GM06990 (cell line): Measurements from ENCODE around the gene TOMM70.

Source experiments
- DNase-seq: peaks from one replicate; pipeline ENCODE4 v3.0.0-alpha.2; 2011; ENCODE audit not compliant: insufficient read length; ENCODE audit errors: extremely low read depth
- H3K27me3 ChIP-seq: replicated peaks from 2 replicates; pipeline ENCODE4 v1.6.0; 2011; ENCODE audit warnings: low read length; ENCODE audit not compliant: control insufficient read depth, insufficient read depth
- H3K36me3 ChIP-seq: 2 replicates; pipeline ENCODE4 v1.5.1; 2011; ENCODE audit warnings: low read length; ENCODE audit not compliant: control insufficient read depth, insufficient read depth
- H3K4me3 ChIP-seq: replicated peaks from 2 replicates; pipeline ENCODE4 v1.5.1; 2011; ENCODE audit warnings: low read depth, mild to moderate bottlenecking, control low read depth, low read length
- TF ChIP-seq, protein P1 (sequence below): IDR thresholded peaks from 2 replicates; pipeline ENCODE4 v1.5.1; 2011; ENCODE audit warnings: low read length, control low read depth, mild to moderate bottlenecking, inconsistent platforms; ENCODE audit not compliant: insufficient read depth, poor library complexity, severe bottlenecking

Gene TOMM70

DNA sequence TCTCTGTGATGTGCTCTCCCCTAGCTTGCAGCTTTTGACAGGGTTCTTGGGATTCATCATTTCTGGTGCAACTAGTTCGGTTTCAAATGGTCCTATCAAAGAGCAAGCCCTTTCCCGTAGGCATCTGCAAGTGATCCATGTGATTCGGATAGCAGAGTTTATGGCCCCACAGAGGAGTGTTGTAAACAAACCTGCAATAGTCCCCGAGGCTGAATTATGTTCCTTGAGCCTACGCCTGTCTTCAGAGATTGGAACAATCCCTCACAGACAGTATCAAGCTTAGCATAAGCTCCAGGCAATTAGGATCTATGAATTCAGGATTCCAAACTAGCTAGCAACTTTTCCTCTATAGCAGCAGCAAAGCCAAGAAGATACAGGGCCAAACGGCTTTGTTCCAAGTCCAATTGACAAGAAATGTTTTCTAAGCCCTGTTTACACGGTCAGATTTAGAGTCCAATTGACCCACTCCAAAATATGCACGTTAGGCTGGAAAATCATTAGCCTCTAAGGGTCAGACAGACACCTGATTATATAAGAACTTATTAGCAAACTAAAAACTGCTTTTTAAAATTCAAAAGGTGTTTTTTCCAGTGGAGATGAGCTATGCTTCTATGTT, 25.3 kb upstream of the TOMM70 start:
- no peak for DNase-seq
- Histone ChIP-seq H3K4me3 (no peak overlapping the region), H3K36me3 (no peaks in the 10 kb centered on the region), H3K27me3 (no peaks in the 10 kb centered on the region)
- TF ChIP-seq, protein P1, sequence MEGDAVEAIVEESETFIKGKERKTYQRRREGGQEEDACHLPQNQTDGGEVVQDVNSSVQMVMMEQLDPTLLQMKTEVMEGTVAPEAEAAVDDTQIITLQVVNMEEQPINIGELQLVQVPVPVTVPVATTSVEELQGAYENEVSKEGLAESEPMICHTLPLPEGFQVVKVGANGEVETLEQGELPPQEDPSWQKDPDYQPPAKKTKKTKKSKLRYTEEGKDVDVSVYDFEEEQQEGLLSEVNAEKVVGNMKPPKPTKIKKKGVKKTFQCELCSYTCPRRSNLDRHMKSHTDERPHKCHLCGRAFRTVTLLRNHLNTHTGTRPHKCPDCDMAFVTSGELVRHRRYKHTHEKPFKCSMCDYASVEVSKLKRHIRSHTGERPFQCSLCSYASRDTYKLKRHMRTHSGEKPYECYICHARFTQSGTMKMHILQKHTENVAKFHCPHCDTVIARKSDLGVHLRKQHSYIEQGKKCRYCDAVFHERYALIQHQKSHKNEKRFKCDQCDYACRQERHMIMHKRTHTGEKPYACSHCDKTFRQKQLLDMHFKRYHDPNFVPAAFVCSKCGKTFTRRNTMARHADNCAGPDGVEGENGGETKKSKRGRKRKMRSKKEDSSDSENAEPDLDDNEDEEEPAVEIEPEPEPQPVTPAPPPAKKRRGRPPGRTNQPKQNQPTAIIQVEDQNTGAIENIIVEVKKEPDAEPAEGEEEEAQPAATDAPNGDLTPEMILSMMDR: no peak

DNA sequence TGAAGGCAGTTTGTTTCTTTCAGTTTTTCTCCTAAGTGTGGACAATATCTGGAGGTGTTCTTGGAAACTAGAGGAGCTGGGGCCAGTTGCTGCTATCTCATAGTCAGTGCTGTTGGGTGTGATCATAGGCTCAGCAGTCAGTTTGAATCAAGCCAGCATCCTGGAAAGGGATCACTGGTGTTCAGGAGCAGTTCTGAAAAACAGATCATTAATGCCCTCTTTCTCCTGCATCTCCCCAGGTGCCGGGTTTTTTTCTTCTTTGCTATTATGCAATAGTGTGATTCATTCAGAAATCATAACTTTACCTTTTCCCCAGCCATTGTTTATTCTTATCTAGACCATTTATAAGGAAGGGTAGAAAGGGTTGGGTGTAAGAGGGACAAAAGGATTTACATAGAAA, 24.4 kb upstream of the TOMM70 start:
- Histone ChIP-seq H3K27me3 (no peaks in the 10 kb centered on the region), H3K4me3 (no peak overlapping the region), H3K36me3 (no peaks in the 10 kb centered on the region)
- no peak for DNase-seq
- TF ChIP-seq, protein P1: no peak

DNA sequence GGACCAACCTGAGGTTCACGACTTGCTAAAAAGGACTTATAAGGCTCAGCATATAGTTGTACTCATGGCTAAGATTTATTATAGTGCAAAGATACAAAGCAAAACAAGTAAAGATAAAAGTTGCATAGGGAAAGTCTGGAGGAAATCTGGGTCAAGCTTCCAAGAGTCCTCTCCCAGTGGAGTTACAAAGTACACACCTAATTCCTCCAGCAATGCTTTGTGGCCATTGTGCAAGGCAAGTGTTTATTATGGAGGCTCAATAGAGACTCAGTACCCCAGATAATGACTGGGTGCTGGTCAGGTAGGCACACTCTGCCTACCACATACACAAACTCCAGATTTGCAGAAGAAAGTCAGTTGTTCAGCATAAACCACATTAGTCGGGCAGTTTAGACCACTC, 23.4 kb upstream of the TOMM70 start:
- H3K4me3 ChIP-seq: no peak overlapping the region
- H3K27me3 ChIP-seq: no peaks in the 10 kb centered on the region
- TF ChIP-seq, protein P1: no peak
- no peaks in the 10 kb centered on the region for H3K36me3 ChIP-seq
- DNase-seq: no peak

DNA sequence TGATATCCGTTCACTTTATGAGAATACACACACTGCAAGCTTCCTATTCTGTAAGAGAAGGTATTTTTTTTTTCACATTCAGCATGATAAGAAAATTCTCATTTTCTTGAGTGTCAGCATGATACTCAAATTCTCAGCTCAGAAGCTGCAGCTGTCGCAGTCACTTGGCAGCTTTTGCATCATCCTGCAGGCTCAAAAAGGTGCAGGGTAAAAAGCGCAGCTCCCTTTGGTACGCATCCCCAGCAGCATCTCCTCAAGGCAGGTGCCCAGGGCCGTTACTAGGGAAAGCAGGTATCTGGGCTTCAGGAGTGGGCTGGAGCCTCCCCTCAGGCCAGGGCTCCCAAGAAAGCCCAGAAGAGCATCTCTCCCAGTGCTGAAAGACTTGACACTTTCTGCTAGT, 22.7 kb upstream of the TOMM70 start:
- DNase-seq: no peak
- TF ChIP-seq, protein P1: no peak
- Histone ChIP-seq H3K27me3 (no peaks in the 10 kb centered on the region), H3K4me3 (no peak overlapping the region), H3K36me3 (no peaks in the 10 kb centered on the region)

DNA sequence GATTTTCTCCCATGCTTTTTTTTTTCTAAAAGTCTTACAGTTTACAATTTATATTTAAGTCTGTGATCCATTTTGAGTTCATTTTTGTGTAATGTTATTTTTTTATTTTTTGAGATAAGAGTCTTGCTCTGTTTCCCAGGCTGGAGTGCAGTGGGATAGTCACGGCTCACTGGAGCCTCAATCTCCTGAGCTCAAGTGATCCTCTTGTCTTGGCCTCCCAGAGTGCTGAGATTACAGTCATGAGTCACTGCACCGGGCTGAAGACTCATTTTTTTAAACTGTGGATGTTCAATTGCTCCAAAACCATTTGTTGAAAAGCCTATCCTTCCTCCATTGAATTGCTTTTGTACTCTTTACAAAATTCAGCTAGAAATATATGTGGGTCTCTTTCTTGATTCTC, 20.0 kb upstream of the TOMM70 start:
- Histone ChIP-seq H3K4me3 (no peak overlapping the region), H3K27me3 (no peaks in the 10 kb centered on the region), H3K36me3 (no peaks in the 10 kb centered on the region)
- TF ChIP-seq, protein P1: no peak
- DNase-seq: no peak

DNA sequence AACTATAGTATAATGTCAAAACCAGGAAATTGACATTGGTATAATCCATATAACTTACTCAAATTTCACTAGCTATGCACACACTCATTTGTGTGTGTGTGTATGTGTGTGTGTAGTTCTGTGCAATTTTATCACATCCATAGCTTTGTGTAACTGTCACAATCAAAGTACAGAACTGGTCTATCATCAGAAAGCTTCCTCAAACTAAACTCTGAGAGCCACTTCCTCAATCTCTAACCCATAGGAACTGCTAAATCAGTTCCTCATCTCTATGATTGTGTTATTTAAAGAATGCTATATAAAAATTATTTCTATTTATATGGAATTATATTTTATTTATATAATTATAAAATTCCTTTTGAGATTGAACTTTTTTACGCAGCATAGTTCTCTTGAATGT, 18.5 kb upstream of the TOMM70 start:
- H3K4me3 ChIP-seq: no peak overlapping the region
- H3K36me3 ChIP-seq: no peaks in the 10 kb centered on the region
- no peak for DNase-seq

More for the DNA sequence above, 18.5 kb upstream of the TOMM70 start:
- TF ChIP-seq, protein P1: no peak
- H3K27me3 ChIP-seq: no peaks in the 10 kb centered on the region
